HepG2 (cell line): ENCODE results near the gene ABI3BP.

Experiments
- ATF1 ChIP-seq: IDR thresholded peaks from 2 replicates; pipeline ENCODE4 v1.6.1; 2016; ENCODE audit warnings: mild to moderate bottlenecking, control low read depth
- MAFK ChIP-seq, 2 experiments: IDR thresholded peaks in 1 of 2; conservative IDR thresholded peaks in 1 of 2; 2 replicates each; pipeline ENCODE4 v1.6.1; 2011; ENCODE audit warnings: improper control_type of control experiment in 2 of 2, low read length in 2 of 2
- NFE2L1 ChIP-seq: sonication (generic); formaldehyde crosslinking; IDR thresholded peaks from 2 replicates; pipeline ENCODE4 v1.4.0; 2020; ENCODE audit warnings: missing genetic modification reagents, mild to moderate bottlenecking, borderline replicate concordance
- SIN3A ChIP-seq: IDR thresholded peaks from 2 replicates; pipeline ENCODE4 v1.6.1; 2011; ENCODE audit warnings: low read depth, mild to moderate bottlenecking, control low read depth, low read length, borderline replicate concordance
- TF ChIP-seq, protein P1 (sequence below): sonication (generic); formaldehyde crosslinking; IDR thresholded peaks from 2 replicates; pipeline ENCODE4 v1.5.0; 2020; ENCODE audit warnings: mild to moderate bottlenecking, missing genetic modification reagents, moderate library complexity
- TF ChIP-seq, protein P2 (sequence below): sonication (generic); formaldehyde crosslinking; conservative IDR thresholded peaks from 2 replicates; pipeline ENCODE4 v1.4.0; 2020; ENCODE audit warnings: missing genetic modification reagents

DNA sequence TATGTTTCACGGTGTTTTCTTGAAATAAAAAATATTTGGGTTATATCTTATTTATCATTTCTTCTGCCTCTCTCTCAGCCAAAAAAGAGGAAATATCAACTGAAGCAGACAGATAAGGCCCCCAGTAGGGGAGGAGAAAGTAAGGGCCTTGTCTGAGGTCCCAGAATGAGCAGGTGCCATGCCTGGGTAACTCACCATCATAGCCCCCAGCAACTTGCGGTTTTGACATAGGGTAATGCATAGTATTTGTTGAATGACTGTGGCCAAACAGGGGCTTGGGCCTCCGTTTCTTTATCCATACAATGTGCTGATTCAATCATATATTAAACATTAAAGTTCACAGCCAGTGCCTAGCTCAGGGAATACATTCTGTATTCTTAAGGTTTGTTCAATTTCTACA, 119.6 kb downstream of the ABI3BP start:
- TF ChIP-seq ATF1 (CRISPR knock-in tag) (no peak), MAFK (conservative IDR thresholded peaks at IDR 0.05 in 1 of 2, IDR thresholded peaks at IDR 0.05 in 1 of 2; ENCODE audit: low read length in 2 of 2) (no peak), SIN3A (no peak), NFE2L1 (CRISPR knock-in tag) (no peak)
- TF ChIP-seq, protein P1, sequence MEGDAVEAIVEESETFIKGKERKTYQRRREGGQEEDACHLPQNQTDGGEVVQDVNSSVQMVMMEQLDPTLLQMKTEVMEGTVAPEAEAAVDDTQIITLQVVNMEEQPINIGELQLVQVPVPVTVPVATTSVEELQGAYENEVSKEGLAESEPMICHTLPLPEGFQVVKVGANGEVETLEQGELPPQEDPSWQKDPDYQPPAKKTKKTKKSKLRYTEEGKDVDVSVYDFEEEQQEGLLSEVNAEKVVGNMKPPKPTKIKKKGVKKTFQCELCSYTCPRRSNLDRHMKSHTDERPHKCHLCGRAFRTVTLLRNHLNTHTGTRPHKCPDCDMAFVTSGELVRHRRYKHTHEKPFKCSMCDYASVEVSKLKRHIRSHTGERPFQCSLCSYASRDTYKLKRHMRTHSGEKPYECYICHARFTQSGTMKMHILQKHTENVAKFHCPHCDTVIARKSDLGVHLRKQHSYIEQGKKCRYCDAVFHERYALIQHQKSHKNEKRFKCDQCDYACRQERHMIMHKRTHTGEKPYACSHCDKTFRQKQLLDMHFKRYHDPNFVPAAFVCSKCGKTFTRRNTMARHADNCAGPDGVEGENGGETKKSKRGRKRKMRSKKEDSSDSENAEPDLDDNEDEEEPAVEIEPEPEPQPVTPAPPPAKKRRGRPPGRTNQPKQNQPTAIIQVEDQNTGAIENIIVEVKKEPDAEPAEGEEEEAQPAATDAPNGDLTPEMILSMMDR (CRISPR knock-in tag): no peak
- TF ChIP-seq, protein P2, sequence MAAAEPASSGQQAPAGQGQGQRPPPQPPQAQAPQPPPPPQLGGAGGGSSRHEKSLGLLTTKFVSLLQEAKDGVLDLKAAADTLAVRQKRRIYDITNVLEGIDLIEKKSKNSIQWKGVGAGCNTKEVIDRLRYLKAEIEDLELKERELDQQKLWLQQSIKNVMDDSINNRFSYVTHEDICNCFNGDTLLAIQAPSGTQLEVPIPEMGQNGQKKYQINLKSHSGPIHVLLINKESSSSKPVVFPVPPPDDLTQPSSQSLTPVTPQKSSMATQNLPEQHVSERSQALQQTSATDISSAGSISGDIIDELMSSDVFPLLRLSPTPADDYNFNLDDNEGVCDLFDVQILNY (CRISPR knock-in tag): no peak
